Loucy (cell line): ENCODE measurements around the gene C6.

Source experiments
- H2AFZ ChIP-seq: fragments of 200-600 bp; sonication (generic); 2 replicates; pipeline ENCODE4 v1.6.0; 2016; ENCODE audit warnings: antibody characterized with exemption, mild to moderate bottlenecking, low read length, moderate library complexity
- H3F3A ChIP-seq: fragments of 200-600 bp; 2 replicates; pipeline ENCODE4 v1.6.0; 2016; ENCODE audit warnings: antibody characterized with exemption, low read depth, mild to moderate bottlenecking
- H3K27me3 ChIP-seq: fragments of 200-600 bp; sonication (generic); 2 replicates; pipeline ENCODE4 v1.6.1; 2014; ENCODE audit warnings: low read length, mild to moderate bottlenecking; ENCODE audit not compliant: insufficient read depth, poor library complexity, severe bottlenecking
- H3K36me3 ChIP-seq: fragments of 200-600 bp; sonication (generic); 2 replicates; pipeline ENCODE4 v1.6.1; 2016; ENCODE audit warnings: low read length; ENCODE audit not compliant: insufficient read depth
- H3K4me1 ChIP-seq: fragments of 200-600 bp; sonication (generic); 2 replicates; pipeline ENCODE4 v1.5.1; 2014; ENCODE audit warnings: low read length, mild to moderate bottlenecking; ENCODE audit not compliant: insufficient read depth, poor library complexity, severe bottlenecking
- H3K4me2 ChIP-seq: fragments of 200-600 bp; sonication (generic); 2 replicates; pipeline ENCODE4 v1.6.0; 2014; ENCODE audit warnings: antibody characterized with exemption, low read length, low read depth, mild to moderate bottlenecking; ENCODE audit not compliant: poor library complexity, severe bottlenecking
- H3K4me3 ChIP-seq: fragments of 200-600 bp; sonication (generic); 2 replicates; pipeline ENCODE4 v1.5.1; 2014; ENCODE audit warnings: low read length, mild to moderate bottlenecking, mixed read lengths; ENCODE audit not compliant: poor library complexity, severe bottlenecking
- H3K79me2 ChIP-seq: fragments of 200-600 bp; sonication (generic); 2 replicates; pipeline ENCODE4 v1.6.1; 2014; ENCODE audit warnings: low read length; ENCODE audit not compliant: insufficient read depth
- H3K9ac ChIP-seq: fragments of 200-600 bp; sonication (generic); 2 replicates; pipeline ENCODE4 v1.6.0; 2014; ENCODE audit warnings: mild to moderate bottlenecking, low read depth, low read length, moderate library complexity; ENCODE audit not compliant: poor library complexity, severe bottlenecking
- H3K9me2 ChIP-seq: fragments of 200-600 bp; sonication (generic); replicated peaks from 2 replicates; pipeline ENCODE4 v1.6.1; 2016; ENCODE audit warnings: low read depth, low read length, mixed read lengths
- H3K9me3 ChIP-seq: fragments of 200-600 bp; sonication (generic); 2 replicates; pipeline ENCODE4 v1.6.1; 2014; ENCODE audit warnings: mild to moderate bottlenecking, antibody characterized with exemption, low read length, low read depth; ENCODE audit not compliant: insufficient read depth
- H4K20me1 ChIP-seq: fragments of 200-600 bp; sonication (generic); 2 replicates; pipeline ENCODE4 v1.6.0; 2014; ENCODE audit warnings: antibody characterized with exemption, low read length, mild to moderate bottlenecking; ENCODE audit not compliant: insufficient read depth, poor library complexity, severe bottlenecking
- EZH2phosphoT487 ChIP-seq: fragments of 200-600 bp; IDR thresholded peaks from 2 replicates; pipeline ENCODE4 v1.6.1; 2018; ENCODE audit warnings: antibody characterized with exemption, mild to moderate bottlenecking, moderate library complexity, borderline replicate concordance
- TF ChIP-seq, protein P1 (sequence below): fragments of 200-600 bp; sonication (generic); conservative IDR thresholded peaks from 2 replicates; pipeline ENCODE4 v1.5.1; 2014; ENCODE audit warnings: mild to moderate bottlenecking, antibody characterized with exemption, low read length

C6 gene

GRCh38 chr5:41223962-41224361, 10.6 kb upstream of the C6 start:
- Histone ChIP-seq H3K4me2 (no peak overlapping the region), H3F3A (no peaks in the 10 kb centered on the region), H3K9ac (no peak overlapping the region), H3K9me3 (no peaks in the 10 kb centered on the region), H3K27me3 (no peaks in the 10 kb centered on the region), H3K9me2 (no peaks in the 10 kb centered on the region), H4K20me1 (no peaks in the 10 kb centered on the region), H3K36me3 (no peaks in the 10 kb centered on the region), H2AFZ (no peak overlapping the region), H3K79me2 (no peaks in the 10 kb centered on the region), H3K4me3 (no peak overlapping the region), H3K4me1 (no peaks in the 10 kb centered on the region)
- no peak for TF ChIP-seq EZH2phosphoT487
- TF ChIP-seq, protein P1, sequence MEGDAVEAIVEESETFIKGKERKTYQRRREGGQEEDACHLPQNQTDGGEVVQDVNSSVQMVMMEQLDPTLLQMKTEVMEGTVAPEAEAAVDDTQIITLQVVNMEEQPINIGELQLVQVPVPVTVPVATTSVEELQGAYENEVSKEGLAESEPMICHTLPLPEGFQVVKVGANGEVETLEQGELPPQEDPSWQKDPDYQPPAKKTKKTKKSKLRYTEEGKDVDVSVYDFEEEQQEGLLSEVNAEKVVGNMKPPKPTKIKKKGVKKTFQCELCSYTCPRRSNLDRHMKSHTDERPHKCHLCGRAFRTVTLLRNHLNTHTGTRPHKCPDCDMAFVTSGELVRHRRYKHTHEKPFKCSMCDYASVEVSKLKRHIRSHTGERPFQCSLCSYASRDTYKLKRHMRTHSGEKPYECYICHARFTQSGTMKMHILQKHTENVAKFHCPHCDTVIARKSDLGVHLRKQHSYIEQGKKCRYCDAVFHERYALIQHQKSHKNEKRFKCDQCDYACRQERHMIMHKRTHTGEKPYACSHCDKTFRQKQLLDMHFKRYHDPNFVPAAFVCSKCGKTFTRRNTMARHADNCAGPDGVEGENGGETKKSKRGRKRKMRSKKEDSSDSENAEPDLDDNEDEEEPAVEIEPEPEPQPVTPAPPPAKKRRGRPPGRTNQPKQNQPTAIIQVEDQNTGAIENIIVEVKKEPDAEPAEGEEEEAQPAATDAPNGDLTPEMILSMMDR: no peak

GRCh38 chr5:41219658-41220269, 6.4 kb upstream of the C6 start:
- no peak overlapping the region for H3K4me3 ChIP-seq
- no peaks in the 10 kb centered on the region for H4K20me1 ChIP-seq
- no peaks in the 10 kb centered on the region for H3K4me1 ChIP-seq
- no peaks in the 10 kb centered on the region for H3F3A ChIP-seq
- H3K27me3 ChIP-seq: no peaks in the 10 kb centered on the region
- no peaks in the 10 kb centered on the region for H3K9me2 ChIP-seq
- no peak overlapping the region for H3K9ac ChIP-seq
- no peaks in the 10 kb centered on the region for H3K36me3 ChIP-seq
- no peak overlapping the region for H2AFZ ChIP-seq
- no peaks in the 10 kb centered on the region for H3K79me2 ChIP-seq
- no peak overlapping the region for H3K4me2 ChIP-seq
- H3K9me3 ChIP-seq: no peaks in the 10 kb centered on the region
- TF ChIP-seq, protein P1: no peak
- no peak for TF ChIP-seq EZH2phosphoT487

DNA sequence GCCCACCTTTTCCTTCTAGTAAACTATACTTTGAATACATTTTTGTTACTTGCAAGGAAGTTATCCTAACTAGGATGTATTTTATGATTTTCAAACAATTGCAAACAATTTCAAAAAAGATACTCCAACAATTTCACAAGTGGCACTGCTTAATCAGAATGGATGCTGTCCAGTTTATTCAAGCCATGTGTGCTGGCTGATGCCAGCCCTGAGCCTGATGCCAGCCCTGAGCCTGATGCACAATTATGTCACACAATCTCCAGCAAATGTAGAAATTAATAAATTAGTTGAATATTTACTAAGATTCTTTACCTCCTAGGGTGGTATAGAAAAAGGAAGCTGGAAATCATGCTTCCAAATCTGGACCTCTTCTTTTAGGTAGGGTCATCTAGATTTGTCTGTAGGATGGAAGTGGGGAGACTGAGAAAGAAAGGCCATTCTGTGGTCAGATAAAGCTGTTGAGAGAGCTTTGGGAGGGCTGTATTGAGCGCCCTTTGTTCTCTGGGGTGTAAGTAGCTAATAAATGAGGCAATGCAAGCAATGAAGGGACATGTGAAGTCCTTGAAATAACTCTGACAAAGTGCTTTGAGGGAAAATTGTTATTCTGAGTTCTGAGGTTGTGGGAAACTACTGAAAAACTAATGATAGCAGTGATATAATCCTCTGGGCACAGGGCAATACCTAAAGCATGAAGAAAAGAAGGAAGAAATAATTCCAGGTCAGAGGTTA, 5.8 kb upstream of the C6 start:
- Histone ChIP-seq H4K20me1 (no peaks in the 10 kb centered on the region), H3K4me2 (no peak overlapping the region), H3K27me3 (no peaks in the 10 kb centered on the region), H2AFZ (no peak overlapping the region), H3K9me2 (no peaks in the 10 kb centered on the region), H3F3A (no peaks in the 10 kb centered on the region), H3K9ac (no peak overlapping the region), H3K79me2 (no peaks in the 10 kb centered on the region), H3K9me3 (no peaks in the 10 kb centered on the region), H3K4me3 (no peak overlapping the region), H3K4me1 (no peaks in the 10 kb centered on the region), H3K36me3 (no peaks in the 10 kb centered on the region)
- TF ChIP-seq, protein P1: no peak
- no peak for TF ChIP-seq EZH2phosphoT487
